WTC11 (cell line): ENCODE data around the gene KCNK7.

Source experiments
- CREM ChIP-seq: sonication (generic); formaldehyde crosslinking; IDR thresholded peaks from 2 replicates; pipeline ENCODE4 v1.8.1; 2022; ENCODE audit warnings: mild to moderate bottlenecking, missing genetic modification reagents, moderate library complexity
- CTCF ChIP-seq: fragments of 200-600 bp; IDR thresholded peaks from 2 replicates; pipeline ENCODE4 v1.8.0; 2022; ENCODE audit warnings: antibody characterized with exemption
- ESRRA ChIP-seq: sonication (generic); formaldehyde crosslinking; IDR thresholded peaks from 2 replicates; pipeline ENCODE4 v1.8.1; 2022; ENCODE audit warnings: mild to moderate bottlenecking, missing genetic modification reagents, borderline replicate concordance
- HMGA2 ChIP-seq: fragments of 250-450 bp; sonication (Bioruptor Pico); IDR thresholded peaks from 2 replicates; pipeline ENCODE4 v1.4.0; 2021; ENCODE audit warnings: mild to moderate bottlenecking, moderate library complexity
- MYBL2 ChIP-seq: sonication (generic); formaldehyde crosslinking; IDR thresholded peaks from 2 replicates; pipeline ENCODE4 v1.8.1; 2023; ENCODE audit warnings: mild to moderate bottlenecking, moderate library complexity, missing genetic modification reagents
- SMAD3 ChIP-seq: sonication (generic); formaldehyde crosslinking; IDR thresholded peaks from 2 replicates; pipeline ENCODE4 v1.8.0; 2022; ENCODE audit warnings: missing genetic modification reagents, mild to moderate bottlenecking, borderline replicate concordance
- USF2 ChIP-seq: sonication (generic); formaldehyde crosslinking; IDR thresholded peaks from 2 replicates; pipeline ENCODE4 v1.8.1; 2023; ENCODE audit warnings: mild to moderate bottlenecking, missing genetic modification reagents, moderate library complexity
- ZNF512 ChIP-seq: sonication (generic); formaldehyde crosslinking; IDR thresholded peaks from 2 replicates; pipeline ENCODE4 v1.8.1; 2022; ENCODE audit warnings: missing genetic modification reagents, borderline replicate concordance
- ZNF671 ChIP-seq: fragments of 250-450 bp; sonication (Bioruptor Pico); IDR thresholded peaks from 2 replicates; pipeline ENCODE4 v1.8.0; 2021; ENCODE audit warnings: mild to moderate bottlenecking
- TF ChIP-seq, protein P1 (sequence below): sonication (generic); formaldehyde crosslinking; IDR thresholded peaks from 2 replicates; pipeline ENCODE4 v1.8.0; 2022; ENCODE audit warnings: missing genetic modification reagents
- TF ChIP-seq, protein P2 (sequence below): sonication (generic); formaldehyde crosslinking; IDR thresholded peaks from 2 replicates; pipeline ENCODE4 v1.8.0; 2022; ENCODE audit warnings: mild to moderate bottlenecking, missing genetic modification reagents

- TF ChIP-seq, protein P1, sequence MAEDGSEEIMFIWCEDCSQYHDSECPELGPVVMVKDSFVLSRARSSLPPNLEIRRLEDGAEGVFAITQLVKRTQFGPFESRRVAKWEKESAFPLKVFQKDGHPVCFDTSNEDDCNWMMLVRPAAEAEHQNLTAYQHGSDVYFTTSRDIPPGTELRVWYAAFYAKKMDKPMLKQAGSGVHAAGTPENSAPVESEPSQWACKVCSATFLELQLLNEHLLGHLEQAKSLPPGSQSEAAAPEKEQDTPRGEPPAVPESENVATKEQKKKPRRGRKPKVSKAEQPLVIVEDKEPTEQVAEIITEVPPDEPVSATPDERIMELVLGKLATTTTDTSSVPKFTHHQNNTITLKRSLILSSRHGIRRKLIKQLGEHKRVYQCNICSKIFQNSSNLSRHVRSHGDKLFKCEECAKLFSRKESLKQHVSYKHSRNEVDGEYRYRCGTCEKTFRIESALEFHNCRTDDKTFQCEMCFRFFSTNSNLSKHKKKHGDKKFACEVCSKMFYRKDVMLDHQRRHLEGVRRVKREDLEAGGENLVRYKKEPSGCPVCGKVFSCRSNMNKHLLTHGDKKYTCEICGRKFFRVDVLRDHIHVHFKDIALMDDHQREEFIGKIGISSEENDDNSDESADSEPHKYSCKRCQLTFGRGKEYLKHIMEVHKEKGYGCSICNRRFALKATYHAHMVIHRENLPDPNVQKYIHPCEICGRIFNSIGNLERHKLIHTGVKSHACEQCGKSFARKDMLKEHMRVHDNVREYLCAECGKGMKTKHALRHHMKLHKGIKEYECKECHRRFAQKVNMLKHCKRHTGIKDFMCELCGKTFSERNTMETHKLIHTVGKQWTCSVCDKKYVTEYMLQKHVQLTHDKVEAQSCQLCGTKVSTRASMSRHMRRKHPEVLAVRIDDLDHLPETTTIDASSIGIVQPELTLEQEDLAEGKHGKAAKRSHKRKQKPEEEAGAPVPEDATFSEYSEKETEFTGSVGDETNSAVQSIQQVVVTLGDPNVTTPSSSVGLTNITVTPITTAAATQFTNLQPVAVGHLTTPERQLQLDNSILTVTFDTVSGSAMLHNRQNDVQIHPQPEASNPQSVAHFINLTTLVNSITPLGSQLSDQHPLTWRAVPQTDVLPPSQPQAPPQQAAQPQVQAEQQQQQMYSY (CRISPR knock-in tag) = no peak
- TF ChIP-seq CTCF (no peak), ESRRA (no peak), ZNF671 (CRISPR knock-in tag) (no peak), ZNF512 (CRISPR knock-in tag) (no peak), CREM (CRISPR knock-in tag) (no peak), HMGA2 (CRISPR knock-in tag) (no peak), USF2 (CRISPR knock-in tag) (no peak), SMAD3 (CRISPR knock-in tag) (no peak), MYBL2 (no peak)
- TF ChIP-seq, protein P2, sequence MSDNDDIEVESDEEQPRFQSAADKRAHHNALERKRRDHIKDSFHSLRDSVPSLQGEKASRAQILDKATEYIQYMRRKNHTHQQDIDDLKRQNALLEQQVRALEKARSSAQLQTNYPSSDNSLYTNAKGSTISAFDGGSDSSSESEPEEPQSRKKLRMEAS = no peak
Observed at GRCh38 chr11:65612691-65613090, 17.1 kb upstream of the KCNK7 start.
